Testis (tissue), 3 donors: ENCODE data around the gene PTPRD. TPM values are rescaled to one million over a fixed set of nuclear protein-coding genes. Genes with fewer than 3 reads are reported as not detected.

Source experiments
- DNase-seq: peaks from one replicate; pipeline ENCODE4 v3.0.0-alpha.2; 2019
- H3K27ac ChIP-seq, 2 donors: fragments of 200-600 bp; sonication (generic); one replicate each; pipeline ENCODE4 v1.5.1; 2019
- H3K27me3 ChIP-seq: fragments of 200-600 bp; sonication (generic); one replicate; pipeline ENCODE4 v1.5.1; 2019
- H3K36me3 ChIP-seq: fragments of 200-600 bp; sonication (generic); one replicate; pipeline ENCODE4 v1.5.1; 2017; ENCODE audit warnings: low read depth; ENCODE audit errors: missing control alignments
- H3K4me1 ChIP-seq: fragments of 200-600 bp; sonication (generic); one replicate; pipeline ENCODE4 v1.5.1; 2019
- H3K4me3 ChIP-seq, 2 donors: fragments of 200-600 bp; sonication (generic); one replicate each; pipeline ENCODE4 v1.5.1; 2017 to 2019
- H3K9me3 ChIP-seq: fragments of 200-600 bp; sonication (generic); one replicate; pipeline ENCODE4 v1.5.1; 2017
- POLR2A ChIP-seq: fragments of 450-650 bp; IDR thresholded peaks from one replicate; pipeline ENCODE4 v1.6.1; 2017; ENCODE audit warnings: antibody characterized with exemption, mild to moderate bottlenecking, moderate library complexity
- WGBS, 2 donors: methylation state at CpG; one replicate each; pipeline ENCODE4 v1.1.5; 2018; 5-methylcytosine and 5-hydroxymethylcytosine counted together
- intact Hi-C: fragments of 100-400 bp; cut with DNase I; formaldehyde crosslinking; loops from one replicate; pipeline ENCODE4 v1.15.1; 2023; ENCODE audit warnings: low total_unique reads
- polyA plus RNA-seq: library from polyadenylated mRNA; stranded (reverse); fragments of 350-450 nt; fragmentation: Illumina TruSeq; extraction: RNeasy Lipid Tissue Mini Kit (QIAGEN cat#74804); gene quantifications from one replicate; pipeline ENCODE4 v1.2.3, GENCODE V29; 2014; ENCODE audit warnings: low read depth, low replicate concordance; ENCODE audit not compliant: insufficient read depth
- total RNA-seq, 2 donors: library from RNA; depleted of rRNA; stranded (reverse); fragments of >200 nt; gene quantifications; one replicate each; pipeline ENCODE4 v1.2.3, GENCODE V29; 2016
- TF ChIP-seq, protein P1 (sequence below), 3 experiments: fragments of 450-650 bp in 2 of 3; fragments of 200-600 bp in 1 of 3; sonication (generic) in 1 of 3; IDR thresholded peaks; one replicate each; pipeline ENCODE4 v1.5.1; 2016 to 2019; ENCODE audit warnings: antibody characterized with exemption in 3 of 3, mild to moderate bottlenecking in 2 of 3, moderate library complexity in 1 of 3

Gene PTPRD
- total and polyA plus RNA-seq, 3 donors from 2014 or later, result 15.4 to 33.6 (median 32.5) TPM

DNA sequence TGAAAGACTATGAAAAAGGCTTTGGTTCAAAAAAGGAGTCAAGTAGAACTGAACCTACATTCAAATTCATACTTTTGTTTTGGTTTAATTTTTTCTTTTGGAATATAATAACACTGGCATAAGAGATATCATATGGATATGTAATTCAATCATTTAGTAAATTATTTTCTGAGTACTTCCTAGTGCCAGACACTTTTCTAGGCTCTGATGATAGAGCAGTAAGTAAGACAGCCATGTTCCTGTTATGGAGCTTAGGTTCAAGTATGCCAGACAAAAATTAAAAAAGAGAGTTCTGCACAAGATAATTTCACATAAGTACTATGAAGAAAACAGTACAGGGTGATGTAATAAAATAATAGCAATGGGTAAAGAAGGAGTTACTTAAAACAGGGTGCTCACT, 1074.0 kb downstream of the PTPRD start:
- Histone ChIP-seq H3K27me3 (no peaks in the 10 kb centered on the region), H3K4me3 (no peak overlapping the region), H3K36me3 (no peaks in the 10 kb centered on the region), H3K4me1 (no peaks in the 10 kb centered on the region), H3K9me3 (no peaks in the 10 kb centered on the region), H3K27ac (no peak overlapping the region)
- no peak for DNase-seq
- intact Hi-C loops, result no loop called here
- TF ChIP-seq, protein P1, sequence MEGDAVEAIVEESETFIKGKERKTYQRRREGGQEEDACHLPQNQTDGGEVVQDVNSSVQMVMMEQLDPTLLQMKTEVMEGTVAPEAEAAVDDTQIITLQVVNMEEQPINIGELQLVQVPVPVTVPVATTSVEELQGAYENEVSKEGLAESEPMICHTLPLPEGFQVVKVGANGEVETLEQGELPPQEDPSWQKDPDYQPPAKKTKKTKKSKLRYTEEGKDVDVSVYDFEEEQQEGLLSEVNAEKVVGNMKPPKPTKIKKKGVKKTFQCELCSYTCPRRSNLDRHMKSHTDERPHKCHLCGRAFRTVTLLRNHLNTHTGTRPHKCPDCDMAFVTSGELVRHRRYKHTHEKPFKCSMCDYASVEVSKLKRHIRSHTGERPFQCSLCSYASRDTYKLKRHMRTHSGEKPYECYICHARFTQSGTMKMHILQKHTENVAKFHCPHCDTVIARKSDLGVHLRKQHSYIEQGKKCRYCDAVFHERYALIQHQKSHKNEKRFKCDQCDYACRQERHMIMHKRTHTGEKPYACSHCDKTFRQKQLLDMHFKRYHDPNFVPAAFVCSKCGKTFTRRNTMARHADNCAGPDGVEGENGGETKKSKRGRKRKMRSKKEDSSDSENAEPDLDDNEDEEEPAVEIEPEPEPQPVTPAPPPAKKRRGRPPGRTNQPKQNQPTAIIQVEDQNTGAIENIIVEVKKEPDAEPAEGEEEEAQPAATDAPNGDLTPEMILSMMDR (IDR thresholded peaks at IDR 0.05), result no peak
- TF ChIP-seq POLR2A, result no peak

DNA sequence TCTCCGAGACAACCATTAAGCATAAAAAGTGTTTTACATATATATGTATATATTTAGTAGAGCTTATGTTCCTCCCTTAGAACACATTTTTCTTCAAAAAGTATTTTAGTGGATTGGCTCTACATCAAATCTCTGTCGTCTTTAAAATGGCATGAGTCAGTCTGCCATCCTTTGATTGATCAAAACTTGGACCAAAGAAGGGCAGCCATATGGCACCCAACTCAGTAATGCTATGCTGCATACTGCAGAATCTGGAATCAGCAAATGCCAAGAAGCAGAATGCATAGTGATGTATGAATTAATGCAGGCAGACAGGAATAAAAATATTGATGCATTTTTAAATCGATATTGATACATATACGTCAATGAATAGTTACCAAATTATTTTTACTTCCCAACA, 1074.4 kb downstream of the PTPRD start:
- whole genome bisulfite sequencing, 2 donors, result 78 to 80% methylated on average over 4 of the region's 4 CpGs
- DNase-seq, result no peak
- Histone ChIP-seq H3K36me3 (no peaks in the 10 kb centered on the region), H3K27ac (no peak overlapping the region), H3K9me3 (no peaks in the 10 kb centered on the region), H3K4me3 (no peak overlapping the region), H3K27me3 (no peaks in the 10 kb centered on the region), H3K4me1 (no peaks in the 10 kb centered on the region)
- intact Hi-C loops, result no loop called here
- no peak for TF ChIP-seq POLR2A
- TF ChIP-seq, protein P1 (IDR thresholded peaks at IDR 0.05), result no peak

DNA sequence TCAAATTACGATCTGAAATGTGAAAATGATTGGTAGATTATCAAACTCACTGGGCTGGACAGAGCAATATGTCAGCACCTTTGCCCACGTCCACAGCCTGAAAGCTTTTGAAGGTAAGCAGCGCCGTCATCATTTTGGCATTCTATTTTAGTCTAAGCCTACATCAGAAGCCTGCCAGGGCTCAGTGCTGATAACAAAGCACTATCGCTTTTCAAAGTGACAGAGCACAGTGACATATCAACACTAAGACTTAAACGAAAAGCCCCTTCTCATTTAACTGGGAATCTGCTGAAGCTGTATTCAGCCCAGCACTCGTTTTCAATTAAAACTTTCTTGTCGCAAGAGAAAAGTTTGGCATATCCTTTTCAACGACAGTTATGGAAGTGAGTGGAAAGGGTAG, 1076.3 kb downstream of the PTPRD start:
- no peak for DNase-seq
- intact Hi-C loops, result no loop called here
- no peaks in the 10 kb centered on the region for H3K4me1 ChIP-seq

DNA sequence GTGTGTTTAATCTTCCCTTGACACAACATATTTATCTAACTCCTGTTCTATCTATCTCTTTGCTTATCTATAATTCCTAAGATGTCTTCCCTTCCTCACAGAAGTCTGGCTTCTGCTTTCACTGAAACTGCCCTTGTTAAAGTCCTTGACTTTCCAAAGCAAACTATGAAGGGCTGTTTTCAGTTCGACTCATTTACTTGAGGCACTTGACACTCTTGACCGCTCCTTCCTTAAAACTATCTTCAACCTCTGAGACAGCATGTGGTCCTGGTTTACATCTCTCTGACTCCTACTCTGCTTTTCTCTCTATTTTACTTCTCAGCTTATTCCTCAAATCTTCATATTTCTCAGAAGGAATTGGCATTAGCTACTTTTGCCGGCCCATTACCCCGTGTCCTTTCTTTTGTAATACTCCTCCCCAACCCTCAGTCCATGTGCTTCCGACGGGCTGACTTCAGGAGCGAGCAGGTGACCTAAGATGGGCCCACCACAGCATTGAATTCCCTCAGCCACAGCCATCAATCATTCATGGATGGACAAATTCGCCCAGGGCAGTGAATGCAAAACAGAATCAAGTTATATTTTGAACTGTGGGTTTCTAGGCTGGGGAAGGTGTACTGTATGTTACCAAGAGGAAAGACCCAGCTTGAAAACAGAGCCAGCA, 1089.2 kb downstream of the PTPRD start:
- H3K9me3 ChIP-seq, result no peaks in the 10 kb centered on the region
- WGBS, 2 donors, result 61 to 64% methylated on average over 8 of the region's 8 CpGs

More for the DNA sequence above, 1076.3 kb downstream of the PTPRD start:
- H3K27ac ChIP-seq, result no peak overlapping the region
- 67 to 73% methylated on average over 9 of the region's 9 CpGs for WGBS, 2 donors
- no peaks in the 10 kb centered on the region for H3K9me3 ChIP-seq
- TF ChIP-seq POLR2A, result no peak
- TF ChIP-seq, protein P1 (IDR thresholded peaks at IDR 0.05), result no peak
- no peaks in the 10 kb centered on the region for H3K27me3 ChIP-seq
- H3K36me3 ChIP-seq, result no peaks in the 10 kb centered on the region
- no peak overlapping the region for H3K4me3 ChIP-seq

More for the DNA sequence above, 1089.2 kb downstream of the PTPRD start:
- no peak overlapping the region for H3K27ac ChIP-seq
- intact Hi-C loops, result no loop called here
- no peak overlapping the region for H3K4me3 ChIP-seq
- TF ChIP-seq POLR2A, result no peak
- TF ChIP-seq, protein P1 (IDR thresholded peaks at IDR 0.05), result no peak
- H3K36me3 ChIP-seq, result no peaks in the 10 kb centered on the region
- DNase-seq, result no peak
- H3K4me1 ChIP-seq, result no peaks in the 10 kb centered on the region
- H3K27me3 ChIP-seq, result no peaks in the 10 kb centered on the region
